ENCODE results near the gene RFX7.
A peak's percentile ranks its signal among the peaks of the same experiment; 100 is the strongest.
"Not testable (repeated sequence)": the region's sequence is repeated elsewhere in the genome, so short reads cannot be mapped to it uniquely, and the experiment has no call there.

The RFX7 gene

GRCh38 chr15:56243163-56244037 is at the start of gene RFX7:
Gene RFX7, minus strand, starts transcription at chr15:56243879. Its CDS starts 594 bp downstream, at chr15:56243285.
- DNase-seq, result peak; percentile 73

- DNase-seq, result no peak
Measured at GRCh38 chr15:56292546-56293316, 49.1 kb upstream of the RFX7 start.

GRCh38 chr15:56291741-56292140 is 48.1 kb upstream of the RFX7 start:
- no peak for DNase-seq

DNA sequence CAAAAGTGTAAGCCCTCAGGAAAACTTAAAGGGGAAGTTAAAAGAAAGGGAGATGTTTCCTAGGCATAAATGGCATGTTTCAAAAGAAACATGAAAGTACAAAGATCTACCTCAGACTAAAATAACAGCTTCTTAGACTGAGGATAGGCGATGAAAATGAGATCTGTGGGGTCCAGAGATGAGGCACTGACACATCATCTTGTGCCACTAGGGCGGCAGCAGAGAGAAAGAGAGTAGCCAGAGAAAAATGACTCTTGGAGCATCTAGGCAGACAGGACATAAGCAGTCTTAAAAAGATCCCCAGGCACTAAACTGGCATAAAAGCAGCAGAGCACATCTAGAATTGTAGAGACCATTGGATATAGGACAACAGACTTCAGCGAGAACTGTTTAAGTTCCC is 42.5 kb upstream of the RFX7 start:
- DNase-seq, result no peak

DNA sequence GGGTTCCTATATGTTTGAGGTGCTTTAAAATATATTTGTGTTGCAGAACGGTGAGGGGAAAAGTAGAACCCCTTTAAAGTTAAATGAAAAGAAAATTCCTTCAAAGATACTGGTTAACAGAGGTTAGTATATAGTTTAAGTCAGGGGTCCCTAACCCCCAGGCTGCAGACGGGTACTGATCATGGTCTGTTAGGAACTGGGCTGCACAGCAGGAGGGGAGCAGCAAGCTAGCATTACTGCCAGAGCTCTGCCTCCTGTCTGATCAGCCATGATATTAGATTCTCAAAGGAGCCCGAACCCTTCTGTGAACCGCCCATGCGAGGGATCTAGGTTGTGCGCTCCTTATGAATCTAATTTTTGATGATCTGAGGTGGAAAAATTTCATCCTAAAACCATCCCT is 37.5 kb upstream of the RFX7 start:
- DNase-seq, result no peak

DNA sequence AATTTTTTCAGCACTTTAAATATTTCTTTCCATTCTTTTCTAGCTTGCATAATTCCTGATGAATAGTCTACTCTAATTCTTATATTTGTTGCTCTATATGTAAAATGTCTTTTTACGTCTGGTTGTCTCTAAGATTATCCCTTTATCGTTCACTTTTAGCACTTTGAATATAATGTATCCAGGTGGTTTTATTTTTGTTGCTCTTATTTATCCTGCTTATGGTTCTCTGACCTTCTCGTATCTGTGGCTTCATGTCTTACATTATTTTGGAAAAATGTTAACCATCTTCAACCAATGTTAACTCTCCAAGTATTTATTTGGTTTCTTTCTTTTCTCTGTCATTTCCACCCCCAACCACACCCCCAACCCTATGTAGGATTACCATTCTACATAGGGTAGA is 30.0 kb upstream of the RFX7 start:
- DNase-seq, result no peak

DNA sequence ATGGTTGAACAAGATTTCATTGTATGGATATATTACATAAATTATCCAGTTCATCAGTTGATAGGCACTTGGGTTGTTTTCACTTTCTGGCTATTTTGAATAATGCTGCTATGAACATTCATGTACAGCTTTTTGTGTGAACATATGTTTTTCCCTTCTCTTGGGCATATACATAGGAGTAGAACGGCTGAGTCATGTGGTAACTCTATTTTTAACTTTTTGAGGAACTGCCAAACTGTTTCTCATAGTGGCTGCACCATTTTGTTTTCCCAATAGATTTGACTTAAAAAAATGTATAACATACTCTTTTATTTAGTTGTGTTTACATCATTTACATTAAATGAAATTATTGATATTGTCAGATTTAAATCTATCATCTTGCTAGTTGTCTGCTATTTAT is 28.8 kb upstream of the RFX7 start:
- DNase-seq, result no peak

GRCh38 chr15:56266465-56266864 is 22.8 kb upstream of the RFX7 start:
- DNase-seq, result not testable (repeated sequence)

GRCh38 chr15:56261854-56262509 is 18.3 kb upstream of the RFX7 start:
- no peak for DNase-seq

GRCh38 chr15:56257306-56257705 is 13.6 kb upstream of the RFX7 start:
- DNase-seq, result not testable (repeated sequence)

DNA sequence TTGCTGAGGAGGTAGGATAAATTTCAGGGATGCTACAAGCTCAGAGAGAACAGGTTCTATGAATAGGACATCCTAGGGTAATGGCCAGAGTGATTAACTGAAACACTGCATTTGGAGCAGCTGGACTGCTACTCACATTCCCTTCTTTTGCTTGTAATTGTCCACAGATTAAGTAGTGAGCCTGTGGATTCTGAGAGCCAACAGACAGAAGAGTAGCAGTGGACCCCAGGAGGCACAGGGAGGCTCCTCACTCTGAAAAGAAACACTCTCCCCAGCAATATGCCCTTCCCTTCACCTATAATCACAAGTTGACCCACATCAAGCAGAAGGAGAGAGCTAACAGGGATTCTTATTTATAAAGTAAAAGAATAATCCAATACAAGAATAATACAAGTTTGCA is 10.6 kb upstream of the RFX7 start:
- no peak for DNase-seq

GRCh38 chr15:56252386-56252785 is 8.7 kb upstream of the RFX7 start:
- no peak for DNase-seq

GRCh38 chr15:56251315-56252095 is 7.8 kb upstream of the RFX7 start:
- no peak for DNase-seq

DNA sequence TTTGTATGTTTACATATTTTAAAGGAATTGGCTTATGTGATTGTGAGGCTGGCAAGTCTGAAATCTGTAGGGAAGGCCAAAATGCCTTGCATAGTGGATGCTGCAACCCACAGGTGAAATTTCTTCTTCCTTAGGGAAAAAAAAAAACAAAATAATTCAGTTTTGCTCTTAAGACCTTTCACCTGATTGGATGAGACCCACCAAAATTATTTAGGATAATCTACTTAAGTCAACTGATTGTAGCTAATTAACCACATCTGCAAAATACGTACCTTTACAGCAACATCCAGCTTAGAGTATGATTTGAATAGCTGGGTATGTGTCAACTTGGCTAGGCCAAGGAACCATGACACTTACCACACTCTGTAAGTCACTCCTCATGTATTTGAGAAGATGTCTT is 6.9 kb upstream of the RFX7 start:
- no peak for DNase-seq

GRCh38 chr15:56249092-56249491 is 5.4 kb upstream of the RFX7 start:
- DNase-seq, result no peak

- no peak for DNase-seq
Measured at GRCh38 chr15:56248311-56248992, 4.8 kb upstream of the RFX7 start.

- no peak for DNase-seq
Measured at GRCh38 chr15:56247266-56247665, 3.6 kb upstream of the RFX7 start.

- DNase-seq, result peak; percentile 89
Measured at GRCh38 chr15:56245871-56246814, 2.5 kb upstream of the RFX7 start.

DNA sequence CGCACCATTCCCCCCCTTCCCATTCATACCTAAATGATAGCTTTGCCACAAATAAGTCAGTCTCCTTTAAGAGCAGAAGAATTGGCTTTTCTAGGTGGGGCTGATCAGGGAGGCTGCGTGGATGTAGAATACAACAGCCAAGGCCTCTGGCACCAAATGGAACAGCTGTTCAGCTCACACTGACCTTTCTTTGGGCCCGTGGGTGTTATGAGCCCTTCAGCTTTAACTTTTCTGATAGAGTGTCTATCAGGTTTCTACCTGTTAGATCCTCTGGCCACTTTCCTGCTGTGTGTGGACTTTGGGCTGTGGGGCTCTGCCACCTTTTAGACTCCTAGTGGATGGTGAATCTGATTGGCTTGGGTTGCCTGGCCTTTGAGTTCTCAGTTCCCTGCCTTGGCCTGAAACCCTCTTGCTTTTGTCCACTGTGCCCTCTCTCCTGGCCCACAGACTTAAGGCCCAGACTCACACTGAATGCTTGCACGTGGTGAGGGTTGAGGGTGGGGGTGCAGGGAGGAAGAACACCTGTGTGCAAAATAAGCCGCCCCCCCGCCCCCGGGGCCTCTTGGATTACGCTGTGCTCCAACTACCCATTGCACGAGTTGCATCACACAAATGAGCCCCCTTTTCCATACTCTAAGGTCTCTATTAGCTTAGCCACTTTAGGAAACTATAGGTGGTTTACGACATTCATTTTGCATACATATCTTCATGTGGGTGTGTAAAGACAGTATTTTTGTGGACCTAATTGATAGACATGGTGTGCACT is 1.3 kb upstream of the RFX7 start:
- DNase-seq, result peak; percentile 74

Measured in stimulated activated CD4-positive, alpha-beta T cell treated with anti-CD3 and anti-CD28 coated beads, Interleukin-1b, Interleukin-23, amount 100 ng/mL, for 48 hours (primary cell).